GM12892 (cell line): Measurements from ENCODE around the gene ZNF789.

Source experiments
- POLR2A ChIP-seq: IDR thresholded peaks from 2 replicates; pipeline ENCODE4 v1.6.1; 2011; ENCODE audit warnings: low read depth, low read length, control low read depth
- POLR2AphosphoS5 ChIP-seq: IDR thresholded peaks from 2 replicates; pipeline ENCODE4 v1.6.1; 2011; ENCODE audit warnings: low read depth, low read length, control low read depth
- TAF1 ChIP-seq: IDR thresholded peaks from 2 replicates; pipeline ENCODE4 v1.6.1; 2011; ENCODE audit warnings: low read depth, mild to moderate bottlenecking, control low read depth, low read length, borderline replicate concordance

DNA sequence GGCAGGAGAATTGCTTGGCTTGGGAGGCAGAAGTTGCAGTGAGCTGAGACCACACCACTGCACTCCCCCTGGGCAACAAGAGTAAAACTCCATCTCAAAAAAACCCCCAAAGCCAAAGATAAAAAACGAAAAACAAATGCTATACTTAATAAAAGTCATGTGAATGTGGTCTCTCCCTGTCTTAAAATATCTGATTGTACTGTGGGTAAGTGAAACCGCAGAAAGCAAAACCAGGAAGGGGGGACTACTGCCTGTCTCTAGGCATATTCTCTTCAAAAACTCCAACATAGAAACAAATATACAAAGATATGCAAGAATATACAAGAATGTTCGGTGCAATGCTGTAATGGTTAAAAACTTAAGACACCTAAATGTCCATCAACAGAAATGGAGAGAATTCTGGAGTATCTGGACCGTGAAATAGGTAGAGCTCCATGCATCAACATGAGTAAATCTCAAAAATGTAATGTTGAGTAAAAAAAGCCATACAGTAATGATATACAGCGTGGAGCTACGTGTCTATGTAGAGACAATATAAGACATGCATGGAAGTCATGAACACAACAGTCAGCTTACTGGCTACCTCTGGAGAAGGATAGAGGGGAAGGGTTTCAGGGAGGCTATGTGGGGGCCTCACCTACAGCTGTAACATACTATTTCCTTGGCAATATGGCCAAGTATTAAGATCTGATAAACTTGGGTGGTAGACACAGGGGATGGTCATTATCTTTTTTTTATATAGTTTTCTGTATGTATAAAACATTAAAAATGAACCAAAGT is 25.3 kb downstream of the ZNF789 start:
- TF ChIP-seq POLR2A (no peak), TAF1 (no peak), POLR2AphosphoS5 (no peak)
